A549 (cell line): ENCODE results near the gene CDH2. TPM values are rescaled to one million over a fixed set of nuclear protein-coding genes. Genes with fewer than 3 reads are reported as not detected.

ENCODE experiments used
- ATAC-seq, 2 experiments: fragments of 200-7000 bp in 1 of 2; fragments of >200 bp in 1 of 2; cut with Nextera tagmentation in 1 of 2; cut with Tn5 transposase in 1 of 2; 3 replicates each; pipeline versions ENCODE4 v1.8.0 to v1.9.1; 2018 to 2020; ENCODE audit warnings: mild to moderate bottlenecking in 1 of 2, moderate library complexity in 1 of 2
- CTCF ChIA-PET: fragments of 300-600 bp; sonication (Branson Sonifier 250); formaldehyde crosslinking; extraction: SDS; loops from one replicate; lab custom pipeline; 2021; ENCODE audit warnings: antibody characterized with exemption, inconsistent platforms; lab: Yijun Ruan, JAX
- POLR2A ChIA-PET: fragments of 350-600 bp; formaldehyde crosslinking; extraction: SDS; loops from one replicate; lab custom pipeline; 2021; ENCODE audit warnings: antibody characterized with exemption, inconsistent platforms; lab: Yijun Ruan, JAX
- DNase-seq, 2 experiments: peaks; one replicate each; pipeline versions ENCODE4 v3.0.0 to v3.0.0-alpha.2; 2011 to 2016; ENCODE audit warnings: low read depth in 1 of 2, low spot score in 1 of 2
- FAIRE-seq: peaks from 2 replicates; lab custom pipeline; 2011; peaks lifted over from hg19 to GRCh38; lab: Jason Lieb, UNC
- H3K27ac ChIP-seq, 2 experiments: fragments of >200 bp; sonication (Bioruptor Twin); formaldehyde crosslinking; 3 replicates each; pipeline ENCODE4 v1.5.1; 2016 to 2017
- H3K4me1 ChIP-seq: fragments of >200 bp; sonication (Bioruptor Twin); formaldehyde crosslinking; 3 replicates; pipeline ENCODE4 v1.6.1; 2016
- H3K4me2 ChIP-seq: fragments of >200 bp; sonication (Bioruptor Twin); formaldehyde crosslinking; 3 replicates; pipeline ENCODE4 v1.6.1; 2016
- H3K4me3 ChIP-seq: fragments of >200 bp; sonication (Bioruptor Twin); formaldehyde crosslinking; 3 replicates; pipeline ENCODE4 v1.5.1; 2016
- H3K9me3 ChIP-seq: fragments of >200 bp; sonication (Bioruptor Twin); formaldehyde crosslinking; 3 replicates; pipeline ENCODE4 v1.6.1; 2016
- CBX8 ChIP-seq: fragments of 200-600 bp; sonication (generic); IDR thresholded peaks from 2 replicates; pipeline ENCODE4 v1.6.1; 2016
- CEBPB ChIP-seq, 2 experiments: fragments of >200 bp in 1 of 2; sonication (Bioruptor Twin) in 1 of 2; formaldehyde crosslinking in 1 of 2; IDR thresholded peaks; 2 replicates each; pipeline ENCODE4 v1.6.1; 2012 to 2016
- CHD2 ChIP-seq: fragments of 150-350 bp; IDR thresholded peaks from 2 replicates; pipeline ENCODE4 v1.6.1; 2014; ENCODE audit warnings: low read length; ENCODE audit not compliant: partially characterized antibody
- EHF ChIP-seq: fragments of 250-450 bp; sonication (Bioruptor Pico); IDR thresholded peaks from 2 replicates; pipeline ENCODE4 v1.5.0; 2020; ENCODE audit warnings: mild to moderate bottlenecking
- EHMT2 ChIP-seq: fragments of 200-600 bp; sonication (generic); IDR thresholded peaks from 2 replicates; pipeline ENCODE4 v1.6.1; 2016; ENCODE audit warnings: antibody characterized with exemption, low read depth, mild to moderate bottlenecking, moderate library complexity
- ESRRA ChIP-seq: fragments of 150-350 bp; IDR thresholded peaks from 2 replicates; pipeline ENCODE4 v1.6.1; 2014; ENCODE audit warnings: mild to moderate bottlenecking, low read length, borderline replicate concordance
- FOSB ChIP-seq: fragments of 250-450 bp; sonication (Bioruptor Pico); IDR thresholded peaks from 2 replicates; pipeline ENCODE4 v1.5.0; 2020; ENCODE audit warnings: mild to moderate bottlenecking, moderate library complexity
- GATA3 ChIP-seq: IDR thresholded peaks from 2 replicates; pipeline ENCODE4 v1.6.1; 2012; ENCODE audit warnings: borderline replicate concordance
- HEYL ChIP-seq: fragments of 250-450 bp; sonication (Bioruptor Pico); IDR thresholded peaks from 2 replicates; pipeline ENCODE4 v1.8.0; 2021; ENCODE audit warnings: mild to moderate bottlenecking, moderate library complexity
- HOXB13 ChIP-seq: fragments of 250-450 bp; sonication (Bioruptor Pico); IDR thresholded peaks from 2 replicates; pipeline ENCODE4 v1.5.0; 2020; ENCODE audit warnings: low read depth, mild to moderate bottlenecking, moderate library complexity
- KDM5A ChIP-seq: fragments of 200-600 bp; sonication (generic); IDR thresholded peaks from 2 replicates; pipeline ENCODE4 v1.6.1; 2016; ENCODE audit warnings: antibody characterized with exemption, mild to moderate bottlenecking
- MAFK ChIP-seq: fragments of 450-650 bp; IDR thresholded peaks from 2 replicates; pipeline ENCODE4 v1.6.1; 2014; ENCODE audit not compliant: partially characterized antibody
- MAZ ChIP-seq: fragments of 150-350 bp; IDR thresholded peaks from 2 replicates; pipeline ENCODE4 v1.6.1; 2014; ENCODE audit warnings: antibody characterized with exemption, low read depth, low read length, borderline replicate concordance
- RAD21 ChIP-seq, 2 experiments: fragments of >200 bp in 1 of 2; sonication (Bioruptor Twin) in 1 of 2; formaldehyde crosslinking in 1 of 2; IDR thresholded peaks in 1 of 2; conservative IDR thresholded peaks in 1 of 2; 2 replicates in 1 of 2; 3 replicates in 1 of 2; pipeline ENCODE4 v1.6.1; 2012 to 2018; ENCODE audit warnings: inconsistent platforms in 1 of 2
- RARB ChIP-seq: fragments of 250-450 bp; sonication (Bioruptor Pico); IDR thresholded peaks from 2 replicates; pipeline ENCODE4 v1.8.0; 2021; ENCODE audit warnings: mild to moderate bottlenecking, moderate library complexity
- RFX5 ChIP-seq: fragments of 450-650 bp; IDR thresholded peaks from 2 replicates; pipeline ENCODE4 v1.7.1; 2014; ENCODE audit warnings: antibody characterized with exemption, mild to moderate bottlenecking, moderate library complexity
- SREBF2 ChIP-seq: fragments of 450-650 bp; IDR thresholded peaks from 2 replicates; pipeline ENCODE4 v1.6.1; 2014; ENCODE audit warnings: mild to moderate bottlenecking, moderate library complexity
- ZC3H11A ChIP-seq: fragments of 450-650 bp; IDR thresholded peaks from 2 replicates; pipeline ENCODE4 v1.6.1; 2014; ENCODE audit warnings: antibody characterized with exemption, mild to moderate bottlenecking
- ZFP36 ChIP-seq: fragments of 450-650 bp; IDR thresholded peaks from 2 replicates; pipeline ENCODE4 v1.6.1; 2014; ENCODE audit warnings: borderline replicate concordance; ENCODE audit not compliant: partially characterized antibody
- ZNF302 ChIP-seq: fragments of 250-450 bp; sonication (Bioruptor Pico); IDR thresholded peaks from 2 replicates; pipeline ENCODE4 v1.9.0; 2021; ENCODE audit warnings: inconsistent platforms, mild to moderate bottlenecking, moderate library complexity
- WGBS: methylation state at CpG from one replicate; pipeline ENCODE4 v1.1.6; 2017; ENCODE audit errors: missing lambda C conversion rate; 5-methylcytosine and 5-hydroxymethylcytosine counted together
- polyA plus RNA-seq, 4 experiments: library from polyadenylated mRNA; depleted of rRNA in 3 of 4; stranded (reverse); fragments of >200 nt; fragmentation: RNase III in 1 of 4; extraction: RNeasy Plus Mini Kit Qiagen cat#74134 plus additional on column Dnase treatment in 1 of 4; gene quantifications; 2 replicates in 3 of 4; 3 replicates in 1 of 4; pipeline ENCODE4 v1.2.3, GENCODE V29; 2011 to 2017
- TF ChIP-seq, protein P1 (sequence below): IDR thresholded peaks from 2 replicates; pipeline ENCODE4 v1.6.1; 2012; ENCODE audit warnings: low read depth, borderline replicate concordance
- TF ChIP-seq, protein P2 (sequence below): fragments of 150-350 bp; IDR thresholded peaks from 2 replicates; pipeline ENCODE4 v1.6.1; 2014; ENCODE audit warnings: low read depth, mild to moderate bottlenecking, low read length
- TF ChIP-seq, protein P3 (sequence below): fragments of 250-450 bp; sonication (Bioruptor Pico); IDR thresholded peaks from 2 replicates; pipeline ENCODE4 v1.5.0; 2020; ENCODE audit warnings: low read depth, mild to moderate bottlenecking, moderate library complexity
- TF ChIP-seq, protein P4 (sequence below): IDR thresholded peaks from 2 replicates; pipeline ENCODE4 v1.6.1; 2012
- TF ChIP-seq, protein P5 (sequence below): IDR thresholded peaks from 2 replicates; pipeline ENCODE4 v1.6.1; 2012

CDH2 gene
- polyA plus RNA-seq, 2 of the 4 experiments (the other 2 are of a cell fraction): 54.0 to 71.9 TPM

DNA sequence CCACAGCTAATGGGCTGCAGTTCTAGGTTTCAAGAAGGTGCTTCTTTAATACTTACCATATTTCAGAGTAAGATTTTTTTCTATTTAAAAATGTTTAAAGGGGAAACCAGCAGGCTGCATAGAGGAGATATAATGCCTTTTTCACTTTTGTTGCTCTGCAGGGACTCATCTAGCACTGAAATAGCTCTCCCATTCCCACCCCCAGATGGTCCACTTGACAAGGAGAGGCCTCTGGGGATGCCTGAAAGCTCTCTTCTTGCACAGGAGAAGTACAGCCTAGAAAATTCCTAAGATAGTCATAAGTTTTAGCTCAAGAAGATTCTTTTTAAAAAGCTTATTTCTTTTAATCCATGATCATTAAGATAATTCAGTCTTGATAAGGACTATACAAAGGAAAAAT, 126.4 kb downstream of the CDH2 start:
- no peak overlapping the region for H3K27ac ChIP-seq
- POLR2A ChIA-PET: no interaction called here
- CTCF ChIA-PET: no interaction called here
- TF ChIP-seq ZFP36: no peak
- TF ChIP-seq RFX5: no peak
- no peak for TF ChIP-seq EHF
- no peak for TF ChIP-seq MAFK
- TF ChIP-seq HEYL (CRISPR knock-in tag): no peak
- no peak for TF ChIP-seq SREBF2
- TF ChIP-seq EHMT2: no peak
- TF ChIP-seq, protein P1, sequence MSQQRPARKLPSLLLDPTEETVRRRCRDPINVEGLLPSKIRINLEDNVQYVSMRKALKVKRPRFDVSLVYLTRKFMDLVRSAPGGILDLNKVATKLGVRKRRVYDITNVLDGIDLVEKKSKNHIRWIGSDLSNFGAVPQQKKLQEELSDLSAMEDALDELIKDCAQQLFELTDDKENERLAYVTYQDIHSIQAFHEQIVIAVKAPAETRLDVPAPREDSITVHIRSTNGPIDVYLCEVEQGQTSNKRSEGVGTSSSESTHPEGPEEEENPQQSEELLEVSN: no peak
- ATAC-seq (no peak), DNase-seq (no peak), FAIRE-seq (no peak)
- no peak overlapping the region for H3K4me3 ChIP-seq
- no peaks in the 10 kb centered on the region for H3K9me3 ChIP-seq
- H3K4me2 ChIP-seq: no peak overlapping the region
- H3K4me1 ChIP-seq: peaks cover 7% of the 10 kb centered on the region; the same call in 1 of the 3 replicates

DNA sequence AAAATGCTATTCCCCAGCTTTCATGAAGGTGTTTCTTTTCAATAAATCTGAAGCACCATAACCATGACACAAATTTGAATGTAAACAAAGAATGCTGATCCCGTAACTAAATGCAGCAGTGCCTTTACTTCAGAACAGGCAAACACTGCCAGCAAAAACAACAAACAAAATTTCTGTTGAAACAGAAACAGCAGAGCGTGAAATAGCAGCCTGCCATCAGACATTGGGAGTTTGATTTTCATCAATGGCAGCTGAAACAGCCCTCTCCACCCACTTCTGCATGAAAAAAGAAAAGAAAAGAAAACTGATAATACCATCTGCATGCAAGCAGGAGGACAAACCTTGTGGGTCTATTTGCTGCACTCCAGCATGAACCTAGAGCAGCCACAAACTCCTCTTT, 128.3 kb downstream of the CDH2 start:
- 77% methylated on average over 2 of the region's 2 CpGs for WGBS
- no peak for ATAC-seq
- FAIRE-seq: no peak

DNA sequence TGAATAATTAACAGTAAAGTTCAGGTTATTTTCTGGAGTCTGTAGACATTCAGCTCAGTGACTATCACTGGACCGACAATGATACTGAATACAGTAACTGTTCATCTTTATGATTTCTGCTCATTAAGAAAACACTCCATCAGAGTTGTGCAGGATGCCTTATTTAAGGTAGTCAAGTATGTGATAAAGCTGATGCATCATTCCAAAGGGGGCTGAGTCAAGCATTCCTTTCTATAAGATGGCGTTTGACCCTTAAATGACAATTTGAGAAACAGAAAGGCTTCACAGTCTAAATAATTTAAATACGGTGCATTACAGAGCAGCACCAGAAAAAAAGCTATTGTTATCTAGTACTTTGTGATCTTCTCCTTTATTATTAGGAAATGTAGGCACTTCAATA, 131.1 kb downstream of the CDH2 start:
- no peak for DNase-seq
- FAIRE-seq: no peak
- Histone ChIP-seq H3K4me3 (no peak overlapping the region), H3K4me1 (peaks cover 34% of the 10 kb centered on the region), H3K27ac (peak overlapping the region in 1 of 2 experiments; percentile 54; a peak in 2 of 6 replicates), H3K9me3 (no peaks in the 10 kb centered on the region), H3K4me2 (peak overlapping the region; percentile 43)
- TF ChIP-seq RARB (CRISPR knock-in tag): no peak
- TF ChIP-seq, protein P2, sequence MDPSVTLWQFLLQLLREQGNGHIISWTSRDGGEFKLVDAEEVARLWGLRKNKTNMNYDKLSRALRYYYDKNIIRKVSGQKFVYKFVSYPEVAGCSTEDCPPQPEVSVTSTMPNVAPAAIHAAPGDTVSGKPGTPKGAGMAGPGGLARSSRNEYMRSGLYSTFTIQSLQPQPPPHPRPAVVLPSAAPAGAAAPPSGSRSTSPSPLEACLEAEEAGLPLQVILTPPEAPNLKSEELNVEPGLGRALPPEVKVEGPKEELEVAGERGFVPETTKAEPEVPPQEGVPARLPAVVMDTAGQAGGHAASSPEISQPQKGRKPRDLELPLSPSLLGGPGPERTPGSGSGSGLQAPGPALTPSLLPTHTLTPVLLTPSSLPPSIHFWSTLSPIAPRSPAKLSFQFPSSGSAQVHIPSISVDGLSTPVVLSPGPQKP: no peak
- TF ChIP-seq, protein P3, sequence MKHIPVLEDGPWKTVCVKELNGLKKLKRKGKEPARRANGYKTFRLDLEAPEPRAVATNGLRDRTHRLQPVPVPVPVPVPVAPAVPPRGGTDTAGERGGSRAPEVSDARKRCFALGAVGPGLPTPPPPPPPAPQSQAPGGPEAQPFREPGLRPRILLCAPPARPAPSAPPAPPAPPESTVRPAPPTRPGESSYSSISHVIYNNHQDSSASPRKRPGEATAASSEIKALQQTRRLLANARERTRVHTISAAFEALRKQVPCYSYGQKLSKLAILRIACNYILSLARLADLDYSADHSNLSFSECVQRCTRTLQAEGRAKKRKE: no peak
- no peak for TF ChIP-seq SREBF2
- TF ChIP-seq FOSB (CRISPR knock-in tag): no peak
- TF ChIP-seq KDM5A: no peak
- no peak for TF ChIP-seq HEYL (CRISPR knock-in tag)
- no peak for TF ChIP-seq HOXB13 (CRISPR knock-in tag)
- no peak for TF ChIP-seq RAD21 (conservative IDR thresholded peaks at IDR 0.05 in 1 of 2, IDR thresholded peaks at IDR 0.05 in 1 of 2)
- TF ChIP-seq, protein P4, sequence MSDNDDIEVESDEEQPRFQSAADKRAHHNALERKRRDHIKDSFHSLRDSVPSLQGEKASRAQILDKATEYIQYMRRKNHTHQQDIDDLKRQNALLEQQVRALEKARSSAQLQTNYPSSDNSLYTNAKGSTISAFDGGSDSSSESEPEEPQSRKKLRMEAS: no peak
- TF ChIP-seq ZNF302 (CRISPR knock-in tag): no peak
- TF ChIP-seq ZC3H11A: no peak
- ChIA-PET POLR2A (interaction anchor here (0.6 kb wide), 1 partner anchor 32 kb away, joined by 3 read pairs; no protein-coding TSS in a partner anchor), CTCF (no interaction called here)
- ATAC-seq: no peak
- WGBS: 54% methylated on average over 3 of the region's 3 CpGs

More for the DNA sequence above, 128.3 kb downstream of the CDH2 start:
- DNase-seq: no peak
- TF ChIP-seq CEBPB (IDR thresholded peaks at IDR 0.05): no peak
- TF ChIP-seq ESRRA: no peak
- TF ChIP-seq, protein P5, sequence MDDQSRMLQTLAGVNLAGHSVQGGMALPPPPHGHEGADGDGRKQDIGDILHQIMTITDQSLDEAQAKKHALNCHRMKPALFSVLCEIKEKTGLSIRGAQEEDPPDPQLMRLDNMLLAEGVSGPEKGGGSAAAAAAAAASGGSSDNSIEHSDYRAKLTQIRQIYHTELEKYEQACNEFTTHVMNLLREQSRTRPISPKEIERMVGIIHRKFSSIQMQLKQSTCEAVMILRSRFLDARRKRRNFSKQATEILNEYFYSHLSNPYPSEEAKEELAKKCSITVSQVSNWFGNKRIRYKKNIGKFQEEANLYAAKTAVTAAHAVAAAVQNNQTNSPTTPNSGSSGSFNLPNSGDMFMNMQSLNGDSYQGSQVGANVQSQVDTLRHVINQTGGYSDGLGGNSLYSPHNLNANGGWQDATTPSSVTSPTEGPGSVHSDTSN: no peak
- no peak for TF ChIP-seq KDM5A
- TF ChIP-seq ZNF302 (CRISPR knock-in tag): no peak
- TF ChIP-seq GATA3: no peak
- no peak for TF ChIP-seq CBX8
- TF ChIP-seq ZC3H11A: no peak
- TF ChIP-seq EHF: no peak
- no peak for TF ChIP-seq CHD2
- TF ChIP-seq MAZ: no peak
- H3K4me2 ChIP-seq: peak overlapping the region; percentile 53
- 0 out of 6 replicates have a peak overlapping the region, but pooled peaks of 1 of the 2 experiments have one; percentile 1 for H3K27ac ChIP-seq
- H3K4me1 ChIP-seq: peaks cover 19% of the 10 kb centered on the region
- no peak overlapping the region for H3K4me3 ChIP-seq
- no peaks in the 10 kb centered on the region for H3K9me3 ChIP-seq
- CTCF ChIA-PET: no interaction called here
- POLR2A ChIA-PET: no interaction called here
